Activated naive CD4-positive, alpha-beta T cell treated with anti-CD3 and anti-CD28 coated beads, Interleukin-2, amount 50 U/mL, for 16 hours (primary cell): ENCODE data around the gene AARS1.
"Not testable (repeated sequence)": the region's sequence is repeated elsewhere in the genome, so short reads cannot be mapped to it uniquely, and the experiment has no call there.

ENCODE experiments used
- DNase-seq: peaks from one replicate; pipeline ENCODE4 v3.0.0-alpha.2; 2020

AARS1 gene

GRCh38 chr16:70289229-70290094 is at the start of gene AARS1:
Gene AARS1 (minus strand): TSS chr16:70289506. CDS start chr16:70282763, 6,743 bp downstream.
- DNase-seq: peak; percentile 96

DNA sequence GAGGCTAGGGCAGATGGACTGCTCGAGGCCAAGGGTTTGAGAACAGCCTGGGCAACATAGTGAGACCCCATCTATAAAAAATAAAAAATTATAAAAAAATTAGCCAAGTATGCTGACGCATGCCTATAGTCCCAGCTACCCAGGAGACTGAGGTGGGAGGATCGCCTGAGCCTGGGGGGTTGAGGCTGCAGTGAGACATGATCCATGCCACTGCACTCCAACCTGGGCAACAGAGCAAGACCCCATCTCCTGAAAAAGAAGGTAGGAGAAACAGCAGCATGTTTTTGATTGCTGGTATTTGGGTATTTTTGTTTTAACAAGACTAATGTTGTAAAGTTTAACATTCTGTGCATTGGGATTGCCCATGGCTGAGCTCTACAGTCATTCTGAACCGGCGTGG is 48.5 kb upstream of the AARS1 start:
- DNase-seq: no peak

DNA sequence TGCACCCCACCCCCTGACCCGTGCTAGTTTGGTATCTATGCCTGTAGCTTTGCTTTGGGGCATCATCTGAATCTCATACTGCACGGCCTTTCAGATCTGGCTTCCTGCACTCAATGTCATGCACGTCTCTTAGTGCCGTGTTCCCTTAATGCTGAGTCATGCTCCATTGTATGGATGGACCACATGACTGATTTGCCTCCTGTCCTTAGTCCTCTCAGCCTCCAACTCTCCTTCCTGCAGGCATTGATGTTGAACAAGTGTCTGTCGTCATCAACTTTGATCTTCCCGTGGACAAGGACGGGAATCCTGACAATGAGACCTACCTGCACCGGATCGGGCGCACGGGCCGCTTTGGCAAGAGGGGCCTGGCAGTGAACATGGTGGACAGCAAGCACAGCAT is 43.4 kb upstream of the AARS1 start:
- DNase-seq: not testable (repeated sequence)

DNA sequence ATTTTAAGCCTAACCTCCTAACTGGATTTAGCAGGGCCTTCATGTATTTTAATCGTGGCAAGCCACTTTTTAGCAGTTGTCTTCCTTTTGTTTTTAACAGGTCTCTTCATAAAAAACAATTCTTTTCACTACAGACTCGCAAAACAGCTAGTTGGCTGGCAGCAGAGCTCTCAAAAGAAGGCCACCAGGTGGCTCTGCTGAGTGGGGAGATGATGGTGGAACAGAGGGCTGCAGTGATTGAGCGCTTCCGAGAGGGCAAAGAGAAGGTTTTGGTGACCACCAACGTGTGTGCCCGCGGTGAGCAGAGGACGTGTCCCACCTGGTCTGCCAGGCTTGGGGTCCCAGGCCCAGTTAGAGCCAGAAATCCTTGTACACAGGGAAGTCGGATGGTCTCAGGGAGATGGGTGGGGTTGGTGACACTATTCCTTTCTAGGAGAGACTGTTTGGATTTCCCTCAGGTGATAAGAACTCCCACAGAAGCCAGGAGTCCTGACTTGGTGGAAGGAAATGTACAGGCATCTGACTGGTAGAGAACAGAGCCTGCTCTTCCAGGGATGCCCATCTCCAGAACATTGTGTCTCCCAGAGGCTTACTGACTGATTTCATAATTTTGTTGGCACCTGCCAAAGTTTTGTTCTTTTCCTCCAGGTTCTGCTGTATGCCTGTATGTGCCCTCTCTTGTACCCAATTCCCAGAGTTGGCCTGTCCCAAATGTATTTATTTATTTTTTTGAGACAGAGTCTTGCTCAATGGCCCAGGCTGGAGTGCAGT is 42.5 kb upstream of the AARS1 start:
- DNase-seq: peak; percentile 17

DNA sequence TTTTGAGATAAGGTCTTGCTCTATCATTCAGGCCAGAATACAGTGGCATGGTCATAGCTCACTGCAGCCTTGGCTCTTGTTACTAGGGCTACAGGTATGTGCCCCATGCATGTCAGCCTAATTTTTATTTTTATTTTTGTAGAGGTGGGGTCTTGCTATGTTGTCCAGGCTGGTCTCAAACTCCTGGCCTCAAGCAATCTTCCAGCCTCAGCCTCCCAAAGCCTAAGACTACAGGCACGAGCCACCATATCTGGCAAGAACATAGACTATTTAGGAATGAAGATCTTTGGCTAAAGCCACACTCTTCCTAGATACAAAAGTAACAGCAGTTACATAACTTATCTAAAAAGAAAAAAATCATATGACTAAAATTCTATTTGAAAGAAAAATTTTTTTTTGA is 41.8 kb upstream of the AARS1 start:
- no peak for DNase-seq

DNA sequence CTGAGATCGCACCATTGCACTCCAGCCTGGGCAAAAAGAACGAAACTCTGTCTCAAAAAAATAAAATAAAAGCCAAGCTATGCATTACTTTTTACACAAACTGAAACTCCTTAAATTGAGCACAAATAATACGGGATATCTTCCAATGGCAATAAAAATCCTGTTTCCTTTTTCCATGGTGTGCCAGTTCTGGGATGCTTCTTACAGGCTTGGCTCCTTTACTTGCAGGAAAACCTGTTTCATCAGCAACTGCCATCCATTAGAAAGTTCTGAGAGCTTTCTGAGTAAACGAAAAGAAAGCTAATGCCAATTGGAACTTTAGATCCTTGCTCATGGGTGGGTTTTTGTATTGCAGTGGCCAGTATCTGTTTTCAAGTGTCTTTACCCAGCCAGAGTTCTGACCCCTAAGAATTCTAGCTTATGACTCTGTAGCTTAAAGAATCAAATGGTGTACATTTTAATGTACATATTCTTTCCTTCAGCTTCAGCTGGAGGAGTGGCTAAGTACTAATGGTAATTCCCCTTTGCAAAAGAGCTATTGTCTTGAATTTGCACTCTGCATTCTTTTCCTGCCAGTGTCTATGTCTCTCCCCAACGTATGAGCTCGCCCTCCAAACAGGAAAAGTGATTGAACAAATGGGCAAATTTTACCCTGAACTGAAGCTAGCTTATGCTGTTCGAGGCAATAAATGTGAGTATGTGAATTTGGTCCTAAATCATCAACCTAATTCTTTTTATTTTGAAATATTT is 35.9 kb upstream of the AARS1 start:
- no peak for DNase-seq

- DNase-seq: no peak
Measured at GRCh38 chr16:70320121-70320520, 30.8 kb upstream of the AARS1 start.

GRCh38 chr16:70307726-70308125 is 18.4 kb upstream of the AARS1 start:
- not testable (repeated sequence) for DNase-seq

DNA sequence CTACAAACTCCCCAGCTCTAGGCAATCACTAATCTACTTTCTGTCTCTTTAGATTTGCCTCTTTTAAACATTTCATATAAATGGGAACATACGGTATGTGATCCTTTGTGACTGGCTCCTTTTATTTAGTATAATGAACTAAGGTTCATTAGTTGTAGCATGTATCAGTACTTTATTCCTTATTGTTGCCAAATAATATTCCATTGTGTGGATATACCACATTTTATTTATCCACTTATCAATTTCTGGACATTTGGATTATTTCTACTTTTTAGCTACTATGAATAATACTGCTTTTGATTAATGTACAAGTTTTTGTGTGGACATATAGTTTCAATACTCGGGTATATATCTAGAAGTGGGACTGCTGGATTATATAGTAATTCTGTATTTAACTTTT is 17.6 kb upstream of the AARS1 start:
- no peak for DNase-seq

DNA sequence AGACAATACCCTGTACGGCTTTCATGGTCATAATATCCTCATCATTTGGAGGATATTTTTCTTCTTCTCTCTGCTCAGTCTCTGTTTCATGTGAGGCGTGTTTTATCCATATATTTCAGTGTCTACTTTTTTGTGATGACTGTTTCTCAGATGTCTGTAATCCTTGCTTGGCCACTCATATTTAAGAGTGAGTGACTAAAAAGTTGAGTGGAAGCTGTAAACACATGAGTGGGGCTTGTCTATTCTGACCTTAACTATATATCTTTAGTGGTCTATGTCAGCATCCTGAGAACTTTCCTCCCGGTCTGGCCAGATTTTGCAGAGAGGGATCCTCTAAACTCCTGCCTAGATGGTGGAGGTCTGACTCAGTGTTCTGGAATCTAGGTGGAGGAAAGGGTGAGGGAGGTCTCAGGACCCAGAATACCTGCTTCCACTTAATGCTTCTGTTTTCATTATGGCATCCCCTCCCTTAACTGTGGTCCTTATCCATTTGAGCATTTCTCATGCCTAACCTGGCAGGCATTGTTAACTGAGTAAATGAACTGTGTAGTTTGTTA is 15.7 kb upstream of the AARS1 start:
- no peak for DNase-seq

DNA sequence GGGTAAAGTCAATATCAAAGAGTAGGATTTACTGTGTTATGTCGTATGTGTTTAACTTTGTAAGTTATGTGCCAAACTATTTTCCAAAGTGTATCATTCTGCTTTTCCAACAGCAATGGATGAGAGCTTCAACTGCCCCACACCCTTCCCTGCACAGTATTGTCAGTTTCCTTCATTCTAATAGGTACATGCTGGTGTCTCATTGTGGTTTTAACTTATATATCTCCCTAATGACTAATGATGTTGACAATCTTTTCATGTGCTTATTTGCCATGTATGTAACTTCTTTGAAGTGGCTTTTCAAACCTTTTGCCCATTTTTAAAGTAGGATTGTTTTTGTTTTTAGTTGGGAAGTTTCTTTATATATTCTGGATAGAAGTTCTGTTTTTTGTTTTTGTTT is 13.4 kb upstream of the AARS1 start:
- DNase-seq: no peak

DNA sequence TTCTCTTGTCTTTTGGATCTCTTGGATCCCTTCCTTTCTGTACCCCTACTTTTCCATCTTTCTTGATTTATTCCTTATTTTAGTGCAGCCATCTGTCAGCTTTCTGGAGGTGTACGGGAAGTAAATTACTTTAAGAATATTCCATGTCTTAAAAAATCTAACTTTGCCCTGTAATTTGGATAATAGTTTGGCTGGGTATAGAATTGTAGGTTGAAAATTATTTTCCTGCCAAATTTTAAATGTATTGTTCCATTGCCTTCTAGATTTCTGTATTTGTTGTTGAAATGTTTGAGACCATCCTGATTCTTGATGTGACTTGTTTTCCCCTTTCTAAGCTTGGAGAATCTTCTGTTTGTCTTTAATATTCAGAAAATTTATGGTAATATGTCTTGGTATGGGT is 11.8 kb upstream of the AARS1 start:
- no peak for DNase-seq

- DNase-seq: peak; percentile 54
Measured at GRCh38 chr16:70298988-70299938, 10.0 kb upstream of the AARS1 start, which contains the start of gene DDX19B. Gene DDX19B (plus strand): TSS chr16:70299186. CDS start chr16:70299298, 112 bp downstream.

GRCh38 chr16:70295634-70296033 is 6.3 kb upstream of the AARS1 start:
- no peak for DNase-seq

- DNase-seq: no peak
Measured at GRCh38 chr16:70294385-70295025, 5.2 kb upstream of the AARS1 start.

DNA sequence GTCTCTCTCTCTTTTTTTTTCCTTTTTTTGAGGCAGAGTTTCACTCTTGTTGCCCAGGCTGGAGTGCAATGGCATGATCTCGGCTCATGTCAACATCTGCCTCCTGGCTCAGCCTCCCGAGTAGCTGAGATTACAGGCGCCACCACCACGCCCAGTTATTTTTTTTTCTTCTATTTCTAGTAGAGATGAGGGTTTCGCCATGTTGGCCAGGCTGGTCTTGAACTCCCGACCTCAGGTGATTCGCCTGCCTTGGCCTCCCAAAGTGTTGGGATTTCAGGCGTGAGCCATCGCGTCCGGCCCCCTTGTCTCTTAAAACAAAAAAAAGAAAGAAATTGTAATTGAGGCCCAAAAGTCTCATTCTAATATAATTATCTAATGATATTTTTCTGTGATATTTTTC is 2.8 kb upstream of the AARS1 start:
- DNase-seq: not testable (repeated sequence)

- no peak for DNase-seq
Measured at GRCh38 chr16:70290949-70291519, 1.7 kb upstream of the AARS1 start.

GRCh38 chr16:70287304-70287971 is 1.9 kb downstream of the AARS1 start:
- DNase-seq: not testable (repeated sequence)

GRCh38 chr16:70276392-70276791 is 12.9 kb downstream of the AARS1 start:
- DNase-seq: no peak

- DNase-seq: no peak
Measured at GRCh38 chr16:70271696-70272095, 17.6 kb downstream of the AARS1 start.
